Kasumi-1 (cell line): Measurements from ENCODE around the gene THUMPD2.
A peak's percentile ranks its signal among the peaks of the same experiment; 100 is the strongest.

Experiments
- DNase-seq, 2 experiments: peaks; one replicate each; lab custom pipeline; 2025; lab: John Stamatoyannopoulos, UW

The THUMPD2 gene

GRCh38 chr2:39718483-39718882, 60.6 kb downstream of the THUMPD2 start:
- no peak for DNase-seq

DNA sequence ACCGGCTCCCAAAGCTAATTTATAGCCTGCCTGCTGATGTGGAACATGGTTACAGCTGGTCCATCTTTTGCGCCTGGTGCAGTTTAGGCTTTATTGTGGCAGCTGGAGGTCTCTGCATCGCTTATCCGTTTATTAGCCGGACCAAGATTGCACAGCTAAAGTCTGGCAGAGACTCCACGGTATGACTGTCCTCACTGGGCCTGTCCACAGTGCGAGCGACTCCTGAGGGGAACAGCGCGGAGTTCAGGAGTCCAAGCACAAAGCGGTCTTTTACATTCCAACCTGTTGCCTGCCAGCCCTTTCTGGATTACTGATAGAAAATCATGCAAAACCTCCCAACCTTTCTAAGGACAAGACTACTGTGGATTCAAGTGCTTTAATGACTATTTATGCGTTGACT, 62.0 kb downstream of the THUMPD2 start:
- DNase-seq = no peak

- DNase-seq = no peak
Measured at GRCh38 chr2:39715822-39716221, 63.2 kb downstream of the THUMPD2 start.

GRCh38 chr2:39715095-39715494, 64.0 kb downstream of the THUMPD2 start:
- DNase-seq = no peak

DNA sequence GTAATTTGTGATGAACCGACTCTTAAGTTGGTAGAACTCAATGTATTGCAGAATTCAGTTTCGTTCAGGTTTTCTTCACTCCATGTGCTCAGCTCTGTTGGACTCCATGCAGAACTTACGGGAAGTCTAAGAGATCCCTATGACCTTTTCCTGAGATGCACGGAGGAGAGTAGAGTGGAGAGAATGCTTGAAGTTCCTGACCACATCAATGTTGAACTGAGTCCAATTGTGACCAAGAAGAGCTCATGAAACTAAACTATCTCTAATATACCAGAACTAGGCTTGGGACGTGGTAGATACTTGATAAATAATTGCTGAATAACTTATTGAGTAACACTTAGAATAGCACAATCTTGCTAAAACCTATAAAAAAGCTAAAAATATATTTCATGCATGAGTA, 66.1 kb downstream of the THUMPD2 start:
- no peak for DNase-seq

- no peak for DNase-seq
Measured at GRCh38 chr2:39710807-39711206, 68.3 kb downstream of the THUMPD2 start.

DNA sequence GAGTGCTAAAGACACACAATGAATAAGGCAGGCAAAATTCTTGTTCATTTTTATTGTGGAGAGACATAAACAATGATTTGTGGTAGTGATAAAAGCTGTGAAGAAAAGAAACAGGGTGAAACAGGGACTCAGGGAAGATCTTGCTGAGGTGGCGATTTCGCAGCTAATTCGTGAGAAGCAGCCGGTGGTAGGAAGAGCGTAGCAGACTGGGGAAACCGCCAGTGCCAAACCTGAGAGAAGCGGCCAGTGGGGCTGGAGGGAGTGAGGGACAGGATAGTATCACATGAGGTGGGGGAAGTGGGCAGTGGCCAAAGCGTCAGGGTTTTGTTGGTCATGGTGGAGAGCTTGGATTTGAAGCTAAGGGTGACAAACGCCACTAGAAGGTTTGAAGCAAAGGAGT, 71.1 kb downstream of the THUMPD2 start:
- DNase-seq = no peak

DNA sequence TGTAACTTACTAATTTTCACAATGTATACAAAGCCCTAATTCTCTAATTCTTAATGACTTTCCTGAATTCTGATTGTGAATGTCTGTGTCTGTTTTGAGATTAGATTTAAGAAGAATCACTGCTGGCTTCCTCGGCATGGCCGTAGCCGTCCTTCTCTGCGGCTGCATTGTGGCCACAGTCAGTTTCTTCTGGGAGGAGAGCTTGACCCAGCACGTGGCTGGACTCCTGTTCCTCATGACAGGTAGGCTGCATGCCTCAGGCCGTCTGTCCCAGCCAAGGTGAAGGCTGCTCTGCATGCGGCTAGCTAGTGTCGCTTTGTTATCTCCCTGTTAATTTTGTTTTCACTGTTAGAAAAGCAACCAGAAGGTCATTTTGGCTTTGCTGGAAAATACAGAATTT, 72.1 kb downstream of the THUMPD2 start:
- no peak for DNase-seq

DNA sequence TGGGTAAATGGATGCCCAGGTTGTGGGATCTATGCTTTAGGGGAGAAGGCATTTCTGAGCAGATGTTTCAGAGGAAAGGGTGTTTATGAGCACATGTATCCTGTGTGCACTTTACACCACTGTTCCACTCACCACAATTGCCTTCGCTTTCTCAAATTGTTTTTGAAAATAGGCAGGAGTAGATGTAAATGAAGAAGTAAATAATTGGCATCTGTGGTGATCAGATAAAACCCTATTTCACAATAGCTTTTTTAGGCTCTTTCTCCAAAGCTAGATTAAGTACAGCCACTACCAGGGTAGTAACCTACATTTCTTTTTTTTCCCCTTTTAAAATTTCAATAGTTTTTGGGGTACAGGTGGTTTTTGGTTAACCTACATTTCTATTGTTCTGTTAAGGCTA, 72.7 kb downstream of the THUMPD2 start:
- no peak for DNase-seq

DNA sequence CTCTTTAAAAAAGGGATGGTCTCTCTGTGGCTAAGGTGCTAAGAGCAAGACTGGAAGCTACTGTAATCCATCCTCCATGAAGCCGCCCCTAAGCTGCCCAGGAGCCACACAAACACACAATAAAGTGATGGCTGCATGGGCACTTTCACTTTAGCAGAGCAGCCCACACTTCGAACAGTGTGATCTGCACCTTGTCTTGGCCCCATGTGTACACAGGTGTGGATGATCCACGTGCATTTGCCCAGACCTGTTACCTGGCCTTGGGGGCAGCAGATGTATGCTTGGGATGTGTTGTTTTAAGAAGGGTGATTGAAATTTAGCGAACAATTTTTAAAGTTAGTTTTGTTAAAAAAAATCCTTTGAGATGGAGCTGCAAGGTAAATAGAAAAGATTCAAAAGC, 73.4 kb downstream of the THUMPD2 start:
- no peak for DNase-seq

DNA sequence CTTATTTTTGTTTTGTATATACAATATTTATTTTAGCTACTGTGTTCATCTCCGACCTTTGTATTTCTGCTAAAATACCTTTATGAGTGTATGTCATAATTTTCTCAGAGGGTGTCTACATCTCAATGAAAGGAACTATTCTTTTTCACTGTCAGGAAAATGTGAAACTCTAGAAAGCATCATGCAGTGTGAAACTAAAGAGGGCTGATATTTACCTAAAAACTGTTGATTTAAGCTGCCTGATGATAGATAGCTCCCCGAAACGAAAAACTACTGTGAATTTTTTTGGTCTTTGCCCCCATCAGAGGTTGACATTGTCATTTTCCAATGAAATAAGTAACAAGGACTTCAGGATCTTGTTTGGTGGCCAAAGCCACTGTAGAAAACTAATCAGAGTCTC, 74.5 kb downstream of the THUMPD2 start:
- no peak for DNase-seq

GRCh38 chr2:39703181-39703872, 75.7 kb downstream of the THUMPD2 start:
- DNase-seq = no peak

DNA sequence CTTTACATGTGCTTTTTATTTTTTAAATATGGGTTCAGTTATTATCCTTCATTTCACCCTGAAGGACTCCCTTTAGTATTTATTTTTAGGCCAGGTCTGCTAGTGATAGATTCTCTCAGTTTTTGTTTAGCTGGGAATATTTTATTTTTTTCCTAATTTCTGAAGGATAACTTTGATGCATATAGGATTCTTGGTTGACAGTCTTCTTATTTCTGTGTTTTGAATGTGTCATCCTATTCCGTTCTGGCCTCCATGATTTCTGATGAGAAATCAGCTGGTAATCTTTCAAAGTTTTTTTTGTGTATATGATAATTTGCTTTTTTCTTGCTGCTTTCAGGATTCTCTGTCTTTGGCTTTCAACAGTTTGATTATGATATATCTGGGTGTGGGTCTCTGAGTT, 77.9 kb downstream of the THUMPD2 start:
- no peak for DNase-seq

DNA sequence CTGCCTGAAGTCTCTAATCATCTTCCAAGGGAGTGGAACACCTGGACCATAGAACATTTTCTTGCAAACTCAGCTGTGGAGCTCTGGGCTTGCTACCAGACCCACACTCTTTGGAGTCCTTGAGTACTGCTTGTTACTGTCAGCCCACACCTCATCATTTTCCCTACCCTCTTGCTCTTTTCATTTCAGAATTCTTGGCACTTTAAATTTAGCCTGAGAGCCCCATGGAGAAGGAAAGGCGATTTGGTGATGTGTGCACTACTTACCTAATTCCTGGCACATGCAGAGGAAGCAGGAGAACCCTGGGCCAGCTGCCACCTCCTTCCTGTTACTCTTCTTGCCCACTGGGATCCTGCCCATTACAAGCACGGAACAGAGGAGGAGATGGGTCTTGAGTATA, 81.6 kb downstream of the THUMPD2 start:
- DNase-seq = no peak

DNA sequence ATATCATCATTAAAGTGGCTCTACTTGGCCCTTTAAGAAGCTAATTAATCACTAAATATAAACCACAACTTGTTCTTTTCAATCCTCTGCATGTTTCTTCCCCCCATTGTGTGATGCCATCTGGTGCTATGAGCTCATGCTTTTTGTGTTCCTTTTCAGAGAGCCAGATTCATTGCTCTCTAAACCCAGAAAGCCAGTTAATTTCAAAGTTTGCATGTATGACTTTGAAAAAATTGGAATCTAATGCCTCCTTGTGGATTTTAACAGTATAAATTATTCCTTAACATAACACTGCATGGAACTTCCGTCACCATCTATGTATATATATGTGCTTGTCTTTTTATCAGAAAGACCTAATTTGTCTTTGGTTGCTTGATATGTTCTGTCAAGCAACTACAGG, 82.2 kb downstream of the THUMPD2 start:
- DNase-seq = peak; percentile 47 to 57

- no peak for DNase-seq
Measured at GRCh38 chr2:39696101-39696553, 82.9 kb downstream of the THUMPD2 start.

DNA sequence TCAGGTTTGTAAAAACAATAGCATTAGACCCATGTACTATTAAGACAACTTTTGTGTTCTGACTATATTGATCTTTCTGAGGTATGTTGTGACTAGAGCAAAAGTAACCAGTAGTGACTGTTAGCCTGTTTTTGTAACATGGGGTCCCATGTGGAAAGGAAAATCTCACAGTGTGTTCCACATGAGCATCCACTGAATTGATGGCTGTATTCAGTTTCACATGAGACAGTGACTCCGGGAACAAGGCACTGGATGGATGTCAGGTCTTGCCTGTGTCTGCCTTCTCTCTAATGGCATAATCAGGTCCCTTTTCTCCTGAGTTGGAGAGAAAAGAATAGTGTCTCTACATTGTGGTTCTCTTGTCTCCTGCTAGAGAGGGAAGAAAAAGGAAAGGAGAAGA, 85.8 kb downstream of the THUMPD2 start:
- DNase-seq = no peak

DNA sequence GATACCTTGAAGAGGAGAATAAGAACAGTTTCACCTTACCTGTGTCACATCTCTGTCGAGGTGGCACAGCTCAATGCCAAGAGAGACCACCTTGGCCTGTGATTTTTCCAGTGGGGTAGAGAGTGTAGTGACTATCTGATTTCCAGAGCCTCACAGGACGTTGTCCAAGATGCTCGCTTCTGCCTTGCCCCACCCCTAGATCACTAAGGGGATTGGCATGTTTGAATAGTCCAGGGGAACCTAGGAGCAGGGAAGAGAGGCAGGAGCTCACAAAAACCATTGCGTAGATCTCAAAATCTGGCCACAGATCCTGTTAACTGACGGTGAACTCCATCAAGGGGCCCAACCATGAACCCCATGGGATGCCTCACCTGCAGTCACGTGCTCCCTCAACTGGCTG, 89.2 kb downstream of the THUMPD2 start:
- no peak for DNase-seq

- DNase-seq = no peak
Measured at GRCh38 chr2:39689272-39689841, 89.7 kb downstream of the THUMPD2 start.

DNA sequence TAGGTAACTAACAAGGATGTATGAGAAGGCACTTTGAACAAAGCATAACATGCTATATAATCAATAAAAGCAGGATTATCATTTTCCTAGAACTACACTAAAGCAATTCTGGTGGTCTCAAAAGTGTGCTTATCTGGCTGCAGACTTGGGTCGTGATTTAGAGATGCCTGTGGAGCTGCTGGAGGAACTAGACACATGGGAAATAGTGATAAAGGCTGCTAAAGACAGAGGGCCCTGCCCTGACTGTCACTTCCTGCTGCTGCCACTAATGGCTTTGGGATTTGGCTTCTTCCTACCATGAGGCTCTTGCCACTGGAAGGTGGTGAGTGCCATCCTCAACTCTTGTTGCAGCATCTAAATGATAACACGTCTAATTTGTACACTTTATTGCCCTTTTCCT, 90.9 kb downstream of the THUMPD2 start:
- peak in 1 of 2 experiments; percentile 8 for DNase-seq

DNA sequence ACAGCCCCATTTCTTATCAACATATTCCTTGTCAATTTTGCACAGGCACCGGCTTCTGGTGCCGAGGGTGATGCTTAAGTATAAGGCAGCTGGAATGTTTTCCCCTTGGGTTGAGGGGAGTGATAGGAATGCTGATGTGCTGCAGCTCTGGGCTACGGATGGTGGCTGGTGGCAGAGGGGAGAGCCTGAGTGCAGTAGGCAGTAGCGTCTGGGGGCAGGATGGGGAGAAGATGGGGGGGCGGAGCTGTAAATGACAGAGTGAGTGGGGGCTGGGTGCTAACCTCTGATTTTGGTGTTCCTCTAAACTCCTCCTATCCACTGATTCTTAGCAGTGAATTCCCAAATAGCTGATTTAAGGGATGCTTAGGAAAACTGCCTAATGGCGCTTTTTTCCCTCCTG, 92.6 kb downstream of the THUMPD2 start:
- no peak for DNase-seq
